Esophagus squamous epithelium (tissue), 5 donors: ENCODE measurements around the gene TOM1. TPM values are rescaled to one million over a fixed set of nuclear protein-coding genes. Genes with fewer than 3 reads are reported as not detected.
A peak's percentile ranks its signal among the peaks of the same experiment; 100 is the strongest.

Experiments
- DNase-seq: peaks from one replicate; lab custom pipeline; 2025; lab: John Stamatoyannopoulos, UW
- H3K27ac ChIP-seq, 4 donors: fragments of 200-600 bp; sonication (generic); one replicate each; pipeline ENCODE4 v1.5.1; 2016 to 2019; ENCODE audit warnings: mild to moderate bottlenecking in 1 of 4
- H3K27me3 ChIP-seq, 4 donors: fragments of 200-600 bp; sonication (generic); 1 replicate in 3 of 4; 2 replicates in 1 of 4; pipeline versions ENCODE4 v1.5.1 to v1.6.0; 2017 to 2021; ENCODE audit warnings: antibody characterized with exemption in 1 of 4
- H3K36me3 ChIP-seq, 3 donors: fragments of 200-600 bp; sonication (generic); one replicate each; pipeline ENCODE4 v1.5.1; 2016 to 2019
- H3K4me1 ChIP-seq, 3 donors: fragments of 200-600 bp; sonication (generic); one replicate each; pipeline ENCODE4 v1.5.1; 2017 to 2019
- H3K4me3 ChIP-seq, 4 donors: fragments of 200-600 bp; sonication (generic); 1 replicate in 3 of 4; 2 replicates in 1 of 4; pipeline ENCODE4 v1.5.1; 2016 to 2019; ENCODE audit warnings: mild to moderate bottlenecking in 2 of 4, moderate library complexity in 1 of 4
- H3K9me3 ChIP-seq, 3 donors: fragments of 200-600 bp; sonication (generic); one replicate each; pipeline ENCODE4 v1.5.1; 2016 to 2019
- CTCF ChIP-seq, 6 experiments: fragments of 450-650 bp in 4 of 6; fragments of 200-600 bp in 2 of 6; sonication (generic) in 2 of 6; IDR thresholded peaks; one replicate each; pipeline ENCODE4 v1.5.1; 2016 to 2019; ENCODE audit warnings: antibody characterized with exemption in 6 of 6, mild to moderate bottlenecking in 4 of 6, moderate library complexity in 4 of 6
- POLR2A ChIP-seq, 4 donors: fragments of 450-650 bp; IDR thresholded peaks; one replicate each; pipeline ENCODE4 v1.6.1; 2017; ENCODE audit warnings: antibody characterized with exemption in 4 of 4, mild to moderate bottlenecking in 4 of 4, moderate library complexity in 3 of 4
- WGBS, 2 donors: methylation state at CpG; one replicate each; pipeline ENCODE4 v1.1.5; 2018; 5-methylcytosine and 5-hydroxymethylcytosine counted together
- intact Hi-C: fragments of 100-400 bp; cut with DNase I; formaldehyde crosslinking; loops from one replicate; pipeline ENCODE4 v1.15.0; 2022
- total RNA-seq, 4 donors: library from RNA; depleted of rRNA; stranded (reverse); fragments of >200 nt; gene quantifications; one replicate each; pipeline ENCODE4 v1.1.0, GENCODE V29; 2016
- donor health status: DM: yes; HTN: yes; CAD: no.

TOM1 gene
- total RNA-seq, 4 donors from 2014 or later, result 72.1 to 145 (median 106) TPM

GRCh38 chr22:35381424-35382009 is 81.8 kb downstream of the TOM1 start:
- Histone ChIP-seq H3K27me3 (no peaks in the 10 kb centered on the region), H3K4me3 (peak overlapping the region; percentile 44 to 67 (median 53)), H3K36me3 (peaks cover 0 to 30% (median under 1%) of the 10 kb centered on the region in 3 donors), H3K4me1 (peaks cover 11 to 64% (median 22%) of the 10 kb centered on the region in 3 donors), H3K27ac (peak overlapping the region; percentile 76 to 86 (median 80)), H3K9me3 (no peaks in the 10 kb centered on the region)
- whole genome bisulfite sequencing, 2 donors, result 64 to 78% methylated on average over 3 to 5 of the region's 5 CpGs
- intact Hi-C loops, result no loop called here
- DNase-seq, result no peak
- TF ChIP-seq CTCF (IDR thresholded peaks at IDR 0.05), result no peak
- no peak for TF ChIP-seq POLR2A (IDR thresholded peaks at IDR 0.05)

GRCh38 chr22:35383679-35384071 is 84.0 kb downstream of the TOM1 start:
- Histone ChIP-seq H3K27me3 (no peaks in the 10 kb centered on the region), H3K27ac (no peak overlapping the region), H3K36me3 (peaks cover 0 to 48% (median 8%) of the 10 kb centered on the region in 3 donors), H3K9me3 (no peaks in the 10 kb centered on the region), H3K4me1 (peaks cover 7 to 47% (median 14%) of the 10 kb centered on the region in 3 donors), H3K4me3 (no peak overlapping the region)
- intact Hi-C loops, result no loop called here
- TF ChIP-seq CTCF (IDR thresholded peaks at IDR 0.05), result no peak
- no peak for TF ChIP-seq POLR2A (IDR thresholded peaks at IDR 0.05)
- WGBS, 2 donors, result 43 to 76% methylated on average over 1 to 3 of the region's 3 CpGs
- DNase-seq, result no peak

GRCh38 chr22:35384527-35384926 is 84.8 kb downstream of the TOM1 start:
- intact Hi-C loops, result no loop called here

GRCh38 chr22:35384975-35385588 is 85.4 kb downstream of the TOM1 start:
- H3K9me3 ChIP-seq, result no peaks in the 10 kb centered on the region
- no peak overlapping the region for H3K4me3 ChIP-seq
- intact Hi-C loops, result no loop called here
- TF ChIP-seq POLR2A (IDR thresholded peaks at IDR 0.05) (no peak), CTCF (IDR thresholded peaks at IDR 0.05) (no peak)
- 80 to 85% methylated on average over 6 of the region's 6 CpGs for WGBS, 2 donors
- peaks cover 7 to 33% (median 13%) of the 10 kb centered on the region in 3 donors for H3K4me1 ChIP-seq
- no peak overlapping the region for H3K27ac ChIP-seq
- no peaks in the 10 kb centered on the region for H3K27me3 ChIP-seq
- no peak for DNase-seq
- peaks cover 0 to 53% (median 8%) of the 10 kb centered on the region in 3 donors for H3K36me3 ChIP-seq

More at GRCh38 chr22:35384527-35384926, 84.8 kb downstream of the TOM1 start:
- Histone ChIP-seq H3K36me3 (peaks cover 0 to 48% (median 8%) of the 10 kb centered on the region in 3 donors), H3K27ac (no peak overlapping the region), H3K27me3 (no peaks in the 10 kb centered on the region), H3K4me3 (no peak overlapping the region), H3K9me3 (no peaks in the 10 kb centered on the region), H3K4me1 (peaks cover 7 to 39% (median 14%) of the 10 kb centered on the region in 3 donors)
- TF ChIP-seq CTCF (IDR thresholded peaks at IDR 0.05), result no peak
- TF ChIP-seq POLR2A (IDR thresholded peaks at IDR 0.05), result no peak
- no peak for DNase-seq
- WGBS, 2 donors, result 83% methylated on average over 2 of the region's 4 CpGs; no CpG with 5 or more reads in 1 of the 2 donors

GRCh38 chr22:35386670-35387288 is 87.1 kb downstream of the TOM1 start:
- 97 to 100% methylated on average over 3 to 15 of the region's 19 CpGs for WGBS, 2 donors
- H3K27ac ChIP-seq, result no peak overlapping the region
- DNase-seq, result no peak
- intact Hi-C loops, result no loop called here
- H3K4me1 ChIP-seq, result peaks cover 0 to 16% (median 2%) of the 10 kb centered on the region in 3 donors
- H3K27me3 ChIP-seq, result no peaks in the 10 kb centered on the region
- TF ChIP-seq CTCF (IDR thresholded peaks at IDR 0.05) (no peak), POLR2A (IDR thresholded peaks at IDR 0.05) (no peak)
- no peaks in the 10 kb centered on the region for H3K9me3 ChIP-seq
- no peak overlapping the region for H3K4me3 ChIP-seq
- peaks cover 0 to 61% (median 8%) of the 10 kb centered on the region in 3 donors for H3K36me3 ChIP-seq
